ENCODE measurements around the gene WDR7.

DNA sequence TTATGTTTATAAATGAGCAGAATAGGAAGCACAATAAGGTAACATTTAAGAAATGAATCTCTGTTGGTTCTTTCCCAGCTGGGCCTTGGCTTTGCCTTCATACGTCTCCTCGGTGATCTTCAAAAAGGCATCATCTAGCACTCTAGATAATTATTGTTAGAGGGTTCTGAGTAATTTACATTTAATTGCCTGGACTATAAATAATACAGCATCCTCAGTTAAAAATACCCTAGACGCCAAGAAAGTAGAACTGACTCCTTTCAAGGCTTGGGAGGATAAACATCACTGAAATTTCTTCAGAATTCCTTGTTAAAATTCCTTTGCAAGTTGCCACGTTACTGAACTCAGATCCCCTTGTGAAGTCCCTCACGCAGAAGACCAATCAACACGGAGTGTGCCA, 296.1 kb downstream of the WDR7 start:
- no peak for TF ChIP-seq CTCF (IDR thresholded peaks at IDR 0.05)
- TF ChIP-seq HEYL (CRISPR knock-in tag; IDR thresholded peaks at IDR 0.05) = no peak
- no peak for TF ChIP-seq HOXB13 (CRISPR knock-in tag; IDR thresholded peaks at IDR 0.05; ENCODE audit: low read depth)
- TF ChIP-seq POLR2A (IDR thresholded peaks at IDR 0.05; ENCODE audit: low read length) = no peak
- no peak for TF ChIP-seq JUN (IDR thresholded peaks at IDR 0.05)
- no peak for TF ChIP-seq FOSB (CRISPR knock-in tag; IDR thresholded peaks at IDR 0.05)
- no peak for TF ChIP-seq EHF (CRISPR knock-in tag; IDR thresholded peaks at IDR 0.05)
- no peak for TF ChIP-seq MAX (IDR thresholded peaks at IDR 0.05)
- no peak for TF ChIP-seq REST (IDR thresholded peaks at IDR 0.05)
- TF ChIP-seq USF2 (IDR thresholded peaks at IDR 0.05) = no peak
- TF ChIP-seq EP300 (IDR thresholded peaks at IDR 0.05) = no peak
- TF ChIP-seq SREBF2 (IDR thresholded peaks at IDR 0.05) = no peak
- no peak for TF ChIP-seq MYC (IDR thresholded peaks at IDR 0.05; ENCODE audit: borderline replicate concordance, low read length)

All from A549 (cell line).